B cell (primary cell): ENCODE results near the gene MAPKBP1. TPM values are rescaled to one million over a fixed set of nuclear protein-coding genes. Genes with fewer than 3 reads are reported as not detected.

ENCODE experiments used
- ATAC-seq: fragments of 200-7000 bp; cut with Tn5 transposase; one replicate; pipeline ENCODE4 v1.10.0; 2021; ENCODE audit warnings: low read depth, mild to moderate bottlenecking, moderate number of reproducible peaks, moderate library complexity
- CTCF ChIA-PET: fragments of 350-600 bp; sonication (Branson Sonifier 250); formaldehyde crosslinking; loops from one replicate; lab custom pipeline; 2021; ENCODE audit warnings: antibody characterized with exemption, inconsistent platforms; lab: Charles Lee
- POLR2A ChIA-PET: fragments of 350-600 bp; sonication (Branson Sonifier 250); formaldehyde crosslinking; loops from one replicate; lab custom pipeline; 2021; ENCODE audit warnings: antibody characterized with exemption; lab: Charles Lee
- DNase-seq: peaks from one replicate; pipeline ENCODE4 v3.0.0; 2013
- H2AFZ ChIP-seq: 2 replicates; pipeline ENCODE4 v1.6.1; 2012; ENCODE audit warnings: mild to moderate bottlenecking, low read depth, low read length; ENCODE audit not compliant: insufficient read depth, poor library complexity, severe bottlenecking
- H3K27ac ChIP-seq, 2 donors: 1 replicate in 1 of 2; 2 replicates in 1 of 2; pipeline ENCODE4 v1.5.1; 2012 to 2013; ENCODE audit warnings: low read length in 2 of 2, mild to moderate bottlenecking in 2 of 2, moderate library complexity in 1 of 2
- H3K27me3 ChIP-seq, 4 experiments: fragments of 200-600 bp in 1 of 4; sonication (generic) in 1 of 4; replicated peaks in 1 of 4; 1 replicate in 2 of 4; 2 replicates in 2 of 4; pipeline versions ENCODE4 v1.6.1 to v1.7.0; 2013 to 2016; ENCODE audit warnings: low read length in 3 of 4, mild to moderate bottlenecking in 2 of 4, mixed read lengths in 1 of 4, moderate library complexity in 1 of 4; ENCODE audit not compliant: insufficient read depth in 4 of 4, control insufficient read depth in 3 of 4; ENCODE audit errors: control extremely low read depth in 1 of 4
- H3K36me3 ChIP-seq, 2 experiments: replicated peaks in 1 of 2; 1 replicate in 1 of 2; 2 replicates in 1 of 2; pipeline versions ENCODE4 v1.6.1 to v1.7.1; 2013; ENCODE audit warnings: low read length in 1 of 2; ENCODE audit not compliant: insufficient read depth in 2 of 2, control insufficient read depth in 1 of 2; ENCODE audit errors: control extremely low read depth in 1 of 2, extremely low read depth in 1 of 2
- H3K4me1 ChIP-seq, 2 donors: fragments of 200-600 bp in 1 of 2; sonication (generic) in 1 of 2; 1 replicate in 1 of 2; 2 replicates in 1 of 2; pipeline versions ENCODE4 v1.5.1 to v1.6.1; 2013 to 2017; ENCODE audit warnings: low read length in 2 of 2; ENCODE audit not compliant: control insufficient read depth in 2 of 2, insufficient read depth in 2 of 2
- H3K4me2 ChIP-seq: replicated peaks from 2 replicates; pipeline ENCODE3; 2012; ENCODE audit warnings: mild to moderate bottlenecking, low read depth, low read length; ENCODE audit not compliant: poor library complexity, severe bottlenecking
- H3K4me3 ChIP-seq, 5 experiments: fragments of 200-600 bp in 1 of 5; sonication (generic) in 1 of 5; 1 replicate in 3 of 5; 2 replicates in 2 of 5; pipeline versions ENCODE4 v1.5.1 to v1.7.0; 2011 to 2016; ENCODE audit warnings: low read length in 4 of 5, mild to moderate bottlenecking in 4 of 5, low read depth in 2 of 5, control low read depth in 1 of 5, moderate library complexity in 1 of 5; ENCODE audit not compliant: insufficient read depth in 1 of 5; ENCODE audit errors: control extremely low read depth in 1 of 5, extremely low read depth in 1 of 5
- H3K79me2 ChIP-seq: fragments of 200-600 bp; sonication (generic); one replicate; pipeline ENCODE4 v1.6.0; 2016; ENCODE audit warnings: low read length; ENCODE audit not compliant: control insufficient read depth, insufficient read depth
- H3K9ac ChIP-seq: fragments of 200-600 bp; sonication (generic); 2 replicates; pipeline ENCODE4 v1.6.1; 2017; ENCODE audit warnings: mild to moderate bottlenecking, low read length, moderate library complexity
- H3K9me3 ChIP-seq, 3 donors: one replicate each; pipeline versions ENCODE4 v1.6.1 to v1.7.1; 2013; ENCODE audit warnings: low read length in 2 of 3; ENCODE audit not compliant: control insufficient read depth in 2 of 3, insufficient read depth in 1 of 3; ENCODE audit errors: control extremely low read depth in 1 of 3
- H4K20me1 ChIP-seq: 2 replicates; pipeline ENCODE4 v1.6.0; 2012; ENCODE audit warnings: mild to moderate bottlenecking, low read length; ENCODE audit not compliant: insufficient read depth, control insufficient read depth, poor library complexity, severe bottlenecking
- H3K27ac Mint-ChIP-seq: one replicate; pipeline ENCODE4 v1.8.0; 2021; ENCODE audit warnings: mixed read lengths
- H3K27me3 Mint-ChIP-seq: one replicate; pipeline ENCODE4 v1.8.0; 2021; ENCODE audit warnings: mixed read lengths
- H3K4me1 Mint-ChIP-seq: one replicate; pipeline ENCODE4 v1.8.0; 2021; ENCODE audit warnings: mixed read lengths
- H3K4me3 Mint-ChIP-seq: one replicate; pipeline ENCODE4 v1.8.0; 2021; ENCODE audit warnings: mixed read lengths
- H3K9me3 Mint-ChIP-seq: one replicate; pipeline ENCODE4 v1.8.0; 2022; ENCODE audit warnings: mixed read lengths; ENCODE audit not compliant: insufficient read depth
- EZH2 ChIP-seq: IDR thresholded peaks from 2 replicates; pipeline ENCODE4 v1.6.1; 2012; ENCODE audit warnings: borderline replicate concordance, low read depth, mild to moderate bottlenecking, moderate library complexity, low read length; ENCODE audit not compliant: insufficient read depth, poor library complexity, severe bottlenecking
- WGBS: methylation state at CpG from one replicate; pipeline ENCODE4 v1.1.5; 2013; ENCODE audit warnings: missing lambda C conversion rate; ENCODE audit not compliant: insufficient coverage; 5-methylcytosine and 5-hydroxymethylcytosine counted together
- intact Hi-C: fragments of 100-400 bp; cut with micrococcal nuclease; formaldehyde crosslinking; loops from one replicate; pipeline ENCODE4 v1.10.0; 2022
- polyA plus RNA-seq: library from polyadenylated mRNA; depleted of rRNA; stranded (reverse); fragments of >200 nt; gene quantifications from 2 replicates; pipeline ENCODE4 v1.2.3, GENCODE V29; 2012
- total RNA-seq, 2 donors: library from RNA; stranded (reverse); fragments of 120-200 nt in 1 of 2; gene quantifications; 1 replicate in 1 of 2; 2 replicates in 1 of 2; pipeline versions ENCODE4 v1.2.3 to v1.2.4, GENCODE V29; 2013 to 2022
- TF ChIP-seq, protein P1 (sequence below): fragments of 200-600 bp; IDR thresholded peaks from one replicate; pipeline ENCODE4 v1.8.0; 2022; ENCODE audit warnings: antibody characterized with exemption, mild to moderate bottlenecking

The MAPKBP1 gene
- total and polyA plus RNA-seq, 2 donors (not counting 1 experiment from before 2014, with no cell fraction given): 14.1 to 59.2 TPM

GRCh38 chr15:41798607-41799487 is 24.6 kb downstream of the MAPKBP1 start:
- H3K27ac Mint-ChIP-seq: no peak overlapping the region
- H3K9ac ChIP-seq: no peak overlapping the region
- H3K9me3 Mint-ChIP-seq: no peaks in the 10 kb centered on the region
- H3K79me2 ChIP-seq: no peaks in the 10 kb centered on the region
- no peak overlapping the region for H3K4me3 Mint-ChIP-seq
- no peaks in the 10 kb centered on the region for H3K27me3 ChIP-seq
- no peak for DNase-seq
- H3K27me3 Mint-ChIP-seq: no peaks in the 10 kb centered on the region
- H3K27ac ChIP-seq: no peak overlapping the region
- no peak overlapping the region for H3K4me3 ChIP-seq
- no peak for TF ChIP-seq EZH2
- TF ChIP-seq, protein P1, sequence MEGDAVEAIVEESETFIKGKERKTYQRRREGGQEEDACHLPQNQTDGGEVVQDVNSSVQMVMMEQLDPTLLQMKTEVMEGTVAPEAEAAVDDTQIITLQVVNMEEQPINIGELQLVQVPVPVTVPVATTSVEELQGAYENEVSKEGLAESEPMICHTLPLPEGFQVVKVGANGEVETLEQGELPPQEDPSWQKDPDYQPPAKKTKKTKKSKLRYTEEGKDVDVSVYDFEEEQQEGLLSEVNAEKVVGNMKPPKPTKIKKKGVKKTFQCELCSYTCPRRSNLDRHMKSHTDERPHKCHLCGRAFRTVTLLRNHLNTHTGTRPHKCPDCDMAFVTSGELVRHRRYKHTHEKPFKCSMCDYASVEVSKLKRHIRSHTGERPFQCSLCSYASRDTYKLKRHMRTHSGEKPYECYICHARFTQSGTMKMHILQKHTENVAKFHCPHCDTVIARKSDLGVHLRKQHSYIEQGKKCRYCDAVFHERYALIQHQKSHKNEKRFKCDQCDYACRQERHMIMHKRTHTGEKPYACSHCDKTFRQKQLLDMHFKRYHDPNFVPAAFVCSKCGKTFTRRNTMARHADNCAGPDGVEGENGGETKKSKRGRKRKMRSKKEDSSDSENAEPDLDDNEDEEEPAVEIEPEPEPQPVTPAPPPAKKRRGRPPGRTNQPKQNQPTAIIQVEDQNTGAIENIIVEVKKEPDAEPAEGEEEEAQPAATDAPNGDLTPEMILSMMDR: no peak
- peaks cover 2 to 13% of the 10 kb centered on the region in 2 experiments for H3K36me3 ChIP-seq
- no peak overlapping the region for H3K4me2 ChIP-seq
- H4K20me1 ChIP-seq: no peaks in the 10 kb centered on the region
- peaks cover 0 to 3% (median 0%) of the 10 kb centered on the region in 3 donors for H3K9me3 ChIP-seq
- WGBS: 90% methylated on average over 6 of the region's 9 CpGs
- intact Hi-C loops: no loop called here
- ChIA-PET CTCF (interaction anchor here (15.7 kb wide), 1 partner anchor 23 kb away, joined by 716 read pairs; the partner anchor contains the start of gene MAPKBP1), POLR2A (interaction anchor here (0.9 kb wide), 1 partner anchor 13 kb away, joined by 5 read pairs; no protein-coding TSS in a partner anchor)
- no peak overlapping the region for H2AFZ ChIP-seq
- peaks cover 18% of the 10 kb centered on the region for H3K4me1 Mint-ChIP-seq
- peaks cover 3 to 9% of the 10 kb centered on the region in 2 donors for H3K4me1 ChIP-seq
- ATAC-seq: no peak

DNA sequence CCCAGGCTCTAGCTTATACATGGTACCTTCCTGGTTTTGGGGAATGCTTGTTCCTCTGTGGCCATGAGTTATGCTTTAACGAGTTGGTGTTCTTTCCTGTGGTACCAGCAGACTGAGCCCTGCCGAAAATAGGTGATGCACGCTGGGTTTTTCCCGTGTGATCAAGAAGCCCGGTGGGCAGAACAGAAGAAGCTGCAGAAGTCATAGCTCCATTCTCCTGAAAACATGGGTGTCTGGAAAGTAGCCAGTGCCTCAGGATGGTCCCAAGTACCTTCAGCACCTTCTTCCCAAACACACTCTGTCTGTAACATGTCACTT is 25.2 kb downstream of the MAPKBP1 start:
- no peak overlapping the region for H3K27ac Mint-ChIP-seq
- H2AFZ ChIP-seq: no peak overlapping the region
- no peak overlapping the region for H3K4me2 ChIP-seq
- H3K27me3 Mint-ChIP-seq: no peaks in the 10 kb centered on the region
- H3K36me3 ChIP-seq: peaks cover 0 to 13% of the 10 kb centered on the region in 2 experiments
- peaks cover 18% of the 10 kb centered on the region for H3K4me1 Mint-ChIP-seq
- no peak overlapping the region for H3K4me3 Mint-ChIP-seq
- H3K9me3 ChIP-seq: peaks cover 0 to 3% (median 0%) of the 10 kb centered on the region in 3 donors
- no peaks in the 10 kb centered on the region for H3K79me2 ChIP-seq
- ATAC-seq (no peak), DNase-seq (no peak)
- H3K9me3 Mint-ChIP-seq: no peaks in the 10 kb centered on the region
- intact Hi-C loops: no loop called here
- H3K27me3 ChIP-seq: no peaks in the 10 kb centered on the region
- 54% methylated on average over 5 of the region's 5 CpGs for WGBS
- ChIA-PET POLR2A (no interaction called here), CTCF (interaction anchor here (3.9 to 15.7 kb wide), 2 partner anchors 12 to 24 kb away, joined by 27 to 716 read pairs; partner anchors contain the start of gene MAPKBP1)
- H3K4me1 ChIP-seq: peaks cover 3 to 9% of the 10 kb centered on the region in 2 donors
- no peak overlapping the region for H3K9ac ChIP-seq
- H3K4me3 ChIP-seq: no peak overlapping the region
- TF ChIP-seq, protein P1: no peak
- no peak for TF ChIP-seq EZH2
- H3K27ac ChIP-seq: no peak overlapping the region
- no peaks in the 10 kb centered on the region for H4K20me1 ChIP-seq
